GM19193 (cell line): ENCODE data around the gene LPAR1.

Experiments used
- POLR2A ChIP-seq: IDR thresholded peaks from 4 replicates; pipeline ENCODE4 v1.6.1; 2011; ENCODE audit not compliant: insufficient read depth, insufficient read length; ENCODE audit errors: extremely low read depth

The LPAR1 gene

DNA sequence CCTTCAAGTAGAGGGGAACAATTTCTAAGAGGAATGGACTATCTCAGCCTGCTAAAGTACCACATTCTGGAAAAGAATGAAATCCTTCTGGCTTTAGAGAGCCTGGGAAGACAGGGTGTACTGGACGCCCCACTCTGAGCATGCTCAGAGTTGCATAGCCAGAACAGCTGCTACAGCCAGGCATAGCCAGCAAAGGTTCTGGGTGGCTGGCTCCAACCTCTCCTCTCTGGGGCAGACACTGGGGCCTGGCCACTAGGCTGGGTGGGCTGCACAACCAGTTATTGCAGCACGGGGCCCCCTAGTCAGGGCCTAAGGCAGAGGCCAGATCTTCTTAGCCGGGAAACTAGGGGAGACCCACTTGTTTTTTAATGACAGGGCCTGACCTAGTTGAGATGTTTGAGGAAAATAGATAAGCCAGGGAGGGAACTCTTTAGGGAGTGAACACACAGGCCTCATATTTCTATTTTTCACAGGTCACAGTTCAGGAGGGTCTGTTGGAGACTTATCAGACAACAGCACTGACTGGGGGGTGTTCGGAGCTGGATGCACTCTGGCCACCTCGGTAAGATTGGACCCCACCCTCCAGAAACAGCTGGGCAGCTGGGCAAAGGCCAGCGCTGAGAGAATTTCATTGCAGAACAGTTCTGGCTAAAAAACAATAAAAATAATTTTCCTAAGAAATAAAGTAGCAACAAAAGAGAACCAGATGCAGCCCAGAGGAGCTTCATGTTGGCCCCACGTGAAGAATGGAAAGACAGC lies 142.9 kb downstream of the LPAR1 start:
- TF ChIP-seq POLR2A: no peak

DNA sequence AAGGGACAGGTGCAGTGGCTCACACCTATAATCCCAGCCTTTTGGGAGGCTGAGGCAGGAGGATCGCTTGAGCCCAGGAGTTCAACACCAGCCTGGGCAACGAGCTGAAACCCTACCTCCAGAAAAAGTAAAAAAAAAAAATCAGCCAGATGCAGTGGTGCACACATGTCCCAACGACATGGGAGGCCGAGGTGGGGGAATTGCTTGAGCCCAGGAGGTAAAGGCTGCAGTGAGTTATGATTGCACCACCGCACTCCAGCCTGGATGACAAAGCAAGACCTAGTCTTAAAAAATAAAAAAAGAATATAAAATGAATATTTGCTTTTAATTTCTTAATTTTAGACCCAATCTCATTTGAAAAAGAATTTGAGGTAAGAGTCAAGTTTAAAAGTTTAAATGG lies 143.5 kb downstream of the LPAR1 start:
- TF ChIP-seq POLR2A: no peak

DNA sequence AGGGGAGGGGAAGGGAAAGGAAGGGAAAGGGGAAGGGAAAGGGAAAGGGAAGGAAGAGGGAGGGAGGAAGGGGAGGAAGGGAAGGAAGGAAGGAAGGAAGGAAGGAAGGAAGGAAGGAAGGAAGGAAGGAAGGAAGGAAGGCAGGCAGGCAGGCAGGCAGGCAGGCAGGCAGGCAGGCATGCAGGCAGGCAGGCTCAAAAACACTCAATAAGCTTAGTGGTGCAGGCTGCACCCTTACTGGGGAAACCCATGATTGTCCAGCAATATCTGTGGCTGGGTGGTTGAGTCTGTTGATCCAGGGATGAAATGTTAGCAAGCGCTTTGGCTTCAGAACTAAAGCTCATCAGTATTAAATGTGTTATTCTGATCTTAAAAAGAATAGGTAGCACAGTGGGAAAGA lies 145.6 kb downstream of the LPAR1 start:
- no peak for TF ChIP-seq POLR2A

DNA sequence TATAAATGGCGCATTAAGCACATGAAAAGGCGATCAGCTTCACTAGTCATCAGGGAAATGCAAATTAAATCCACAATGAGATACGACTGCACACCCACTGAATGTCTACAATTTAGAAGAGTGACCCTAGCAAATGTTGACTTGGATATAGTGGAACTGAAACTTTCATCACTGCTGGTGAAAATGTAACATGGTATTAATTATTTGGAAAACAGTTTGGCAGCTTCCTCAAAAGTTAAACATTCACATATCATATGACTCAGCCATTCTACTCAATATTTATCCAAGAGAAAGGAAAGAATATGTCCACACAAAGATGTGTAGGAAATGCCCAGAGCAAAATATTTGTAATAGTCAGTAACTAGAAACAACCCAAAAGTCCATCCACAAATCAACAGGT lies 146.5 kb downstream of the LPAR1 start:
- no peak for TF ChIP-seq POLR2A

DNA sequence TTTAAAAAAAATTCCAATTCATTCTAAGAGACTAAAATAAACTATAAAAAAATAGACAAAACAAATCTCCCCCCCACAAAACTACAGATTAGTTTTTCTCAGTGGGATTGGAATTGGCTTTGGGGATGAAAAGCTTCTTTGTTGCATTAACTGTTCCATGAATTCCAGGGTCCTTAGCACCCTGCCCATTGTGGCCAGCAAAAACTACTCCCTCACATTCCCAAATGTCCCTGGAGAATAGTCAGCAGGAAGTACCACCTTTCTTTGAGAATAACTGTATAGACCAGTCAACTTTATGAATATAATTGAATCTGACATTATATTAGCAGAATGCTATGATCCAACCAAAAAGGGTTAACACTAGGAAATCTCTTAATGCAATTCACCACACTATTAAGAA lies 147.9 kb downstream of the LPAR1 start:
- no peak for TF ChIP-seq POLR2A

DNA sequence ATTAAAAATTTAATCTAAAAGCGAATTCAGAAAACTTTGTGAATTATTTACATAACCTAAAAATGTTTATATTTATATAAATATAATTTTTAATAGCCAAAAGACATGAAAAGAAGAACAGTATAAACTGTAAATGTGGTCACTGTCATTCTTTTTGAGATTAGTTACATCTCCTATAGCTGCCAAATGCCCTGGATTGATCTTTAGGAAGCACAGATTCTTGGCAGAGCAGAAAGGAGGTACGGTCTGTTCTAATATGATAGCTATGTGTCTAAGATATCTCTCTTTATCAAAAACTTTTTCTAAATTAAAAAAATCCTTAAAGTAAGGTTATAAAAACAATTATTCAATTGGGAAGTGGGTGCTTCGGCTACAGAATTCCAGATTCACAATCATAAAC lies 151.0 kb downstream of the LPAR1 start:
- no peak for TF ChIP-seq POLR2A

DNA sequence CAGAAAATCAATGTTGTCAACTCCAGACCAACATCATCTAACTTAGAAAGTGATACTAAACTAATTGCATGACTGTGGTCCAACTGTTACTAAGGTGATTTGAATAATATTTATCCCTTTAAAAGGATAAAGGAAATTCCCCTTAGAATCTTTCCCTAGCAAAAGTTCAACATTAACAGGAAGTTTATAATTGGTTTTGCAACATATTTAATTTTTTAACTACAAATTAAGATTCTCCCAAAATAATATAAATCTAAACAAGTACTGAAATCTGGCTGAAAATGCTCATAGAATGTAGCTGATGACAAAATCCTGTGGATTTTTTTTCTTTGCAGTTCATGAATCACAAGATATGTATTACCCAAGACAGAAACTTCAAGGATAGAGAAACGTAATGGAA lies 151.4 kb downstream of the LPAR1 start:
- TF ChIP-seq POLR2A: no peak

DNA sequence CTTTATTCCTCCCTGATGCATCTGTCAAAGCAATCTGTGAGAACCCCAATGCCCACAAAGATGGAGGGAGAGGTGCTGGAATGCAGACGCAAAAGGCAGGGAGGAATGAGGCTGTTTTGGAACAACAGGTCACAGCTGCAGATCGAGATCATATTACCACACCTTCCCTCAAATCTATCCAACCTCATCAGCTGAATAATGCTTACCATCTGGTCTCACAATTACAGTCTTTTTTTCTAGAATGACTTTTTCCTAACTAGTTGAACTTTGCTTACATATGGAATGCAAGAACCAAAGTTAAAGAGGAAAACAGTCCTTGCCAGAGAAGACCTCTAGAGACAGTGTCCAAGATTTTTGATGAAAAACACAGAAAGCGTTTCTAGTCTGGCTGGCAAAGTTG lies 158.1 kb downstream of the LPAR1 start:
- TF ChIP-seq POLR2A: no peak

DNA sequence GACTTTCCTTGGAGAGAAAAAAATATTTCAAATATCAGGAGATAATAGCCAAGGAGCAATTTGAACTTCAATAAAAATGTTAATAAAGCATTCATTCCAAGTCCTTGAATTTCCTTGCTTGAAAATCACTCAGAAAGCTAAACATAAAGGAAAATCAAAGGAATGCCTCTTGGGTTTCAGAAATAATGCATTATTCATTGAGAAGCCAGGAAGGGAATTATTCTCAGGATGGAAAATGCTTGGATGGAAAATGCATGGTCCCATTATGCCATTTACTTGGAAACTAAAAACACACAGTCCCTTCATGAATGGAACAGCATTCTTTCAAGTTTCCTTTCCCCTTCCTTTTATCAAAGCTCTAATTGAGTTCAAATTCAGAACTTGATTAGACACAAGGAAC lies 160.9 kb downstream of the LPAR1 start:
- no peak for TF ChIP-seq POLR2A

DNA sequence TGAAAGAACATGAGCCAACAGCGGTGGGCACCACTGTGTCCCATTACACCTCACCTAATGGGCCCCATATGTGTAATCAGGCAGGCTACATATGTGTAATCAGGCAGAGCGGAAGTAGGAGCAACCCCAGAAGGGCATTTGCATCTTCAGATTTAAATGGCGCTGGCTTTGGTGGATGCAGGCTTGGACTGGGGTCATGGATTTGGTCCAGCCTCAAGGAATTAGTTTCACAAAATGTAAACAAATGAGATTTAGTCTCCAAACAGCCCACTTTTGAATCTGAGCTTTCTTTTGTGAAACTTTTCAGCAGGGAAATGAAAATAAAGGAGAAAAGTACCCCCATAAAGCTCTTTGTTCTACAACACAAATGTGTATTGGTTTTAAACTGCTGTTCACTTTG lies 161.3 kb downstream of the LPAR1 start:
- TF ChIP-seq POLR2A: no peak

DNA sequence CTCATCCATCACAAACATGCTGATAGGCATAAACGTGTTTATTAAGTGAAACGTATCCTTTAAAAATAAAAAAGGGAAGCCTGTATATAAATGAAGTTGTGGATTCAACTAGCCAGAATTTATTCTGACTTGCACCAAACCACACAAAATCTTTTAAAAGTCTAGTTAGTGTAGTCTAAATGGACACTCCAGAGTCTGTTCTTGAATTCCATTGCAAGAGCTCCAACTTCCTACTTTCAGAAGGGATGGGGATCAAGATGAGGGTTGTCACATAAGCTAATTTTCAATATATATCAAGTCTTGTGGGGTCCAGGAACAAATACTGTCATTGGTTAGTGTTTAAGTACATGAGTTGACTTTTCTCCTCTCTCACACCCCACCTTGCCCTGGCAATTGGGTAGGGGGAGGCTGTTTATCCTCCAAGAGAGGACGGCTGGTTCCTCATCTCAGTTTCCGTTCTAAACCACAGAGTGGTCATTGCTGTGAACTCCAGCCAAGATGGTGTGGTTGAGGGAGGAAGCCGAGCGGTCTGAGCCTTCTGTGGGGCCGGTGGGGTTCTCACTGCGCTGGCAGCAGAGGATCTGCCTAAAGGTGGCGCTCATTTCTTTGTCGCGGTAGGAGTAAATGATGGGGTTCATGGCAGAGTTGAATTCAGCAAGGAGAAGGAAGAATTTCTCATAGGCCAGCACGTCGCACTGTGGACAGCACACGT lies 163.2 kb downstream of the LPAR1 start:
- TF ChIP-seq POLR2A: no peak

DNA sequence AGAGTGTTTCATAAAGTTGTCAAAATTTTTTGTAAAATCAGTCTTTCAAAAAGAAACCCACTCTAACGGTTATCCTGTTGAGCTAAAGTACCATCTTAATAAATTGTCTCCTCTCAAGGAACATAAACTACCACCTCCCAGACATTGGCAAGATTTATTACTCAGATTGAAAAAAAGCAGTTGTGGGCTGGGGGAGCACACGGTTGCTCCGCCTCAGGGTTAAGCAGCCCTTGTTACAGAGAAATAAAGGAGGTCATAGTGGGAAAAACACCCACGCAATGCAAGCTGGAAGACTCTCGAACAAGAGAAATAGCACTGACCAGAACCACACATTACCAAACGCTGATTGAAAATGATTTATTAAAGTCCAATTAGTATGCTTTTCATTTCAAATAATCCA lies 165.3 kb downstream of the LPAR1 start:
- no peak for TF ChIP-seq POLR2A

DNA sequence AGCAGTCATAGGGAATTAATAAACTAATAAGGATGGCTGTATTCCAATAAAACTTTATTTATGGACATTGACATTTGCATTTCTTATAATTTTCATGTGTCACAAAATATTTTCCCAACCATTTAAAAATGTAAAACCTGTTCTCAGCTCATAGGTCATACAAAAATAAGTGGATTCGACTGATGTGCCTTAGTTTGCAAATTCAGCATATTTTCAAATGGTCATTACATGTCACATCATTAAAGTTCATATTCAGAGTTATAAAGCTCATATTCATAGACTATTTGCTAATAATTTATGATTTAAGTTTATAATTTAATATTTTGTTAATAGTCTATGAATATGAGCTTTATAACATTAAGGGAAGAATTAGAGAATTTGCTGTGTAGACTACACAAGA lies 166.5 kb downstream of the LPAR1 start:
- TF ChIP-seq POLR2A: no peak

DNA sequence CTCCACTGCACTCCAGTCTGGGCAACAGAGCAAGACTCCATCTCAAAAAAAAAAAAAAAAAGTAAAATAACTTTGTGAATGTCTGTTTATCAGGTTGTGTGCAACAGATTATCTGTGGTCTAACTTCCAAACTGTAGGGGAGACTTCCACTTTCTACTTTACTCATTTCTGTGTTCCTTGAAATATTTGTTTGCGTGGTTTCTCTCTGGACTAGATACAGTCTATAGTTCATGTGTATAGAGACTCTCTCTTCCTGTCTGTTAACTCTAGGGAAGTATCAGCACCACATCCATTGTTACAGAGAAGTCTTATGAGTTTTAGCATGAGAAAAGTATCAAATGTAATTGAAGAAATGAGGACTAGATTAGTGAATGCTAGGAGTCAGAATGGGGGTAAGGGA lies 168.3 kb downstream of the LPAR1 start:
- no peak for TF ChIP-seq POLR2A

DNA sequence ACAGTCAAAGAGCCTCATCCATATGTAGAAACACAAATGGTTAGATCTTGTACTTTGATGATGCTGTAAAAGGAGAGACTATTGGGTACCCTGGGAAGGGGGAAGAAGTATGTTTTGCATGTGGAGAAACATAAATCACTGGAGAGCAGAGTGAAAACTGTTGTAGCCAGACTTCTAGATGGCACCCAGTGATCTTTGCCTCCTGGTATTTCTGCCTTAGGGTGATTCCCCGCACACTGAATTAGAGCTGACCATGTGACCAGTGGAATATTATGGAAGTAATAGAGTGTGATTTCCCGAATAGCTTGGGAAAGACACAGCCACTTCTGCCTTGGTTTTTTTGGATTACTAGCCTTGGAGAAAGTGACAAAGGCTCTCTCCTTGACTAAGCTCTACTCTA lies 174.3 kb downstream of the LPAR1 start:
- no peak for TF ChIP-seq POLR2A

DNA sequence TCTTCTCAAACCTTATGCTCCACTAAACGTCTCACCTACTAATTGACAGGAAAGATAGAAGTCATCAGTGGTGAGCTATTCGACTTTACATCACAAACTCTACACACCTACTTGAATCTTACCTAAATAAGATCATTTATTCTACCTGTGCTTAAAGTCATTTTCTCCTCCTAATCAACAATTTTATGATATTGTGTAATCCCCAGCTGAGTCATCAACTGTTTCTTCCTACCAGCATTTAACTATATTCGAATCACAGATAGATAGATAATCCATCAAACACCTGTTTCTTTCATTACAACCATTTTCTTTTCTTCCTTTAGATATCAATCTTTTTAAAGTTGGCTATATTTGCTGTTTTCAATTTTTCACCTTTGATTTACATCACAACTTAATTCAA lies 181.5 kb downstream of the LPAR1 start:
- no peak for TF ChIP-seq POLR2A
